GM18517 (cell line): ENCODE data around the gene KIF6.

ENCODE experiments used
- ATAC-seq: cut with Tn5 transposase; IDR thresholded peaks from one replicate; pipeline ENCODE4 v1.9.1; 2021; ENCODE audit warnings: mild to moderate bottlenecking, moderate library complexity; ENCODE audit not compliant: unreplicated experiment

The KIF6 gene

GRCh38 chr6:39361657-39362486 lies 363.3 kb downstream of the KIF6 start:
- ATAC-seq: peak; percentile 63

DNA sequence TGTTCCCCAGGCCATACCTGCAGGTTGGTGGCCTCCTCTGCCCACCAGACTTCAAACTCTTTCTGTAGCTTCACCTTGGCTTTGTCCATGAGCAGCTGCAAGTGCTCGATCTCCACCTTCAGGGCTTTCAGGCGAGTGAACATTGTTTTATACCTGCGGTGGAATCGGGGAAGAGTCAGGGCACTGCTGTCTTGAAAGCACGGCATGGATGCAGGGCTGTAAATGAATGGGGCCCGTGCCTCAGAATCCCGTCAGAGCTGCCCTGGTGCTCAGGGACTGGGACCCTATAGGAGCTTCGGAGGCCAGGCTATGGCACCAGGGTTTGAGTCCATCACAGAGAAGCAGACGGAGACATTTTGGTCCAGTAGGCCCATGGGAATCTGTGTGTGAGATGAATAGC lies 364.8 kb downstream of the KIF6 start:
- ATAC-seq: no peak

DNA sequence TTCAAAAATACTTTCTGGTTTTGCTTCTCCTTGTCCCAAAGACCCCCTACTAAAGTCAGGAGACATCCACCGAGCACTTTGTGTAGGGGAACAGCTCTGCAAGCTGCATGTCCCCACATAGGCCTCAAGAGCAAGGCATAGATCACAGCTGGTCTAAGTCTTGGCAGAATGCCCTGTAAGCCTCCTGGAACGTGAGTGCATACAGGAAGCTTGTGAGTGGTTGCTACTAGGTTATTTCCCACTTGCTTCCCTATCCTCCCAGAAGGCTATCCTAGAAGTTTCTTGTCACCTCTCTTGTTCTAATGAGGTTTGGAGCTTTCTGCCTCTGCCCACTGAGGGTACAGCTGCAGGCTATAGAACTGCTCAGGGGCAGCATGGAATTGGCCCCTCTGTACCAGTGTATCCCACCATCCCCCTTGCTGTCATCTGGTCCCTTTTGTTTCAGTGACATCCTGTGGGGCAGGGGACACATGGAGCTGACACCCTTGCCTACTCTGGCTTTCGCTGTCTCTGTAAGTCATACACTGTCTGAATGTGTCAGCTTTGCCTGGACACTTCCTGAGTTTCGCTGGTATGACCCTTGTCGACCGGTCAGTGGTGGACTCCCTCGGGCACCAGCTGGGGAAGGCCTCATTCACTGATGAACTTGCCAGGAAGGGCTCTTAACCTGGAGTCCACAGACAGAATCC lies 367.1 kb downstream of the KIF6 start:
- ATAC-seq: no peak

DNA sequence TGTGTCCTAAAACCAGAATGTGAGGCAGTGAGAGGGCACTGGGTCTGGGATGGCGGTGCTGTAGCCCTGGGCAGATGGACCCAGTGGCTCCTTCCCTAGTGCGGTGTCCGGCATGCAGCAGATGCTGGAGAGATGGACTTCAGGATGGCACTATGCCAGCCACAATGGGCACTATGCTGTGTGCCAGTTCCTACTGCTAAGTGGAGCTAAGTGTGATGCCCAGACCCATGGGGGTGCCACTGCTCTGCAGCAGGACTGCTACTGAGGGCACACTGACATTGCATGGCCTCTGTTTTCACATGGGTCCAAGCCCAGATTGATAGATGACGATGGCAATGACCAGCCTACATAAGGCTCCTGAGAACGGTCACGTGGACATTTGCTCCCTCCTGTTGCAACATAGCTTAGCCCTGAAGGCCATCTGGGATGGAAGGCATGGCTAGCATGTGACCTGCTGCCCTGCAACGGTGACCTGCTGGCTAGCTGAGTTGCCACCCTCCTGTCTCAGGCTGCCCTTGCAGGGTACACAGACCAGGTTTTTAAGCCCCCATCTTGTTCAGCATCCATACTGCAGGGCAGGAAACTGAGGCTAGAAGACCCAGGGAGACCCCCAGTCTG lies 371.4 kb downstream of the KIF6 start:
- no peak for ATAC-seq

GRCh38 chr6:39350723-39351505 lies 374.3 kb downstream of the KIF6 start:
- no peak for ATAC-seq

DNA sequence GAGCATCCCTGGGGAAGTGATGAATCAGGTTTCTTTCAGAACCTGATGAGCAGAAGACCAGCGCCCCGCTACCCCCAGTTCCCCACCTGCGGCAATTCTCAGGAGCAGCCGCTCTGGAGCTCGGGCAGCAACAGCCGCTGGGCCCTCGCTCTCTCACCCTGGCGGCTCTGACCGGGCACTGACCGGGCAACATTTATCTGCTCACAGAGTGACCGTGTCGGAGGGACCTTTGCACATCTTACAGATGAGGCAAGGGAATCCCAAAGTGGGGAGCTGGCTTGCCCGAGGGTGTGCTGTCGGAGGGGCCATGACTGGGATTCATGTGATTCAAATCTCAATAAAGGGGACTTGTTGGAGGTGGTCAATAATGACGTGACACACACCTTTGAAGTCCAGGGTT lies 376.5 kb downstream of the KIF6 start:
- no peak for ATAC-seq

DNA sequence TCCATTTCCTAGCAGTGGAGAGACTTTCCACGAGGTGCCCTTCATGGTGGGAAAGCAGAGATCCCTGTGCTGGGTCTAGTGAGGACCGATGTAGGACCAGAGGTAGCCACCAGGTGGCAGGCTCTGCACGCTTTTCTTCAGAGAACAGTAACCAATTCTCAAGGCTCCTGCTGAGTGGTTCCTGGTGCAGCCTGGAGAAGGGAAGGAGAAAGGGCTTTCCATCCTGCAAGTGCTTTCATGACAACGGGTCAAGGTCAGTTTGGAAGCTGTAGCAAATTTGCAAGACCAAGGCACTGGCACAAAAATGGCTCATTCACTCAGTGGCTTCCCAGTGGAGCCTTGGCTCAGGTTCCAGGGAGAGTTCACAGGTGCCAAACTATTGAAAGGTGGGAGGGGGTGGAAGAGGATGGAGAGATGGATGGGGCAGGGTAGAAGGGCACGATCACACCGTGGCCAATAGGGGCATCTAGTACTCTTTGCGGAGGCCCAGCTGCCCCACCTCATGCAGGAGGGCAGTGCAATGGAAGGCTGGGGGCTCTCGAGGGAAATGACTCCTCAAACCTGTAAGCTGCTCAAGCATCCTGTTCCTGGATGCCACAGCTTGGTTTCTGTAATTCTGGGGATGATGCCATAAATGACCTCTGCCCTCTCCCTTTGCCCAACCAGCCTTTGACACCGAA lies 377.2 kb downstream of the KIF6 start:
- ATAC-seq: no peak

GRCh38 chr6:39347206-39347605 lies 378.0 kb downstream of the KIF6 start:
- ATAC-seq: no peak

- ATAC-seq: no peak
Measured at GRCh38 chr6:39344821-39345280, 380.4 kb downstream of the KIF6 start.

DNA sequence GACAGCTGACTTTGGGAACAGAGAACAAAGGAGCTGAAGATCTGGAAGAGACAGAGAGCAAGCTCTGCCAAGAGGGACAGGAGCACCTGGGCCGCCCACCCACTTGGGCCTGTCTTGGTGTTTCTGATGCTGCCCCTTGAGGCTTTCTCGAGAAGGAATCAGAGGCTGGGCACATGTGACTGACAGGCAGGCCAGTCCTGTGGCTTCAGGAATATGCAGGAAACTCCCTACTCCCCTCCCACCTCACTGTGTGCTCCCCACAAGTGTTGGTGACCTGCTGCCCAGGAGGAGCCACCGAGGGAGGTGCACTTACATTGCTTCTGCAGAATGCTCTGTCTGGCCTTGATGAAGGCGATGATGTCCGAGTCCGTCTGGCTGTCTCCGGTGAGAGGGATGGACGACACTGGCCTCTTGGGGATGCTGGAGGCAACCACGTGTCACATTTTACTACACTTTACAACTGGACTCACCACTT lies 381.8 kb downstream of the KIF6 start:
- ATAC-seq: no peak

GRCh38 chr6:39342692-39343395 lies 382.4 kb downstream of the KIF6 start:
- ATAC-seq: no peak

GRCh38 chr6:39341937-39342336 lies 383.3 kb downstream of the KIF6 start:
- ATAC-seq: no peak

DNA sequence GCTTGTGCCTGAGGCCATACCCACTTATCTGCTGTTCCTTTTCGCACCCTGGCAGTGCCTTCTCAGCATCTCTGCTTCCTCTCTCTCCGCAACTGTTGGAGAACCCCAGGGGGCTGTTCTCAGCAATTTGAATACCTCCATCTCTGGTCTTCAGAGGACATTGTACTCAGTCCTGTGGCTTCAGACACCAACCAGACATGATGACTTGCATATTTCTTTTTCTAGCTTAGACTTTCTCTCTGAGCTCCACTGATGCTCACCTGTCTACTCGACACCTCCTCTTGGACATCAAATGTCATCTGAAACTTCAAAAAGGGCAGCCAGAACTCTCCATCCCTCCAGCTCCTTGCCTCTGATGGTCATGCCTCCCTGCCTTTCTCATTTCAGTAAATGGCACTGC lies 383.9 kb downstream of the KIF6 start:
- no peak for ATAC-seq

- no peak for ATAC-seq
Measured at GRCh38 chr6:39339868-39340550, 385.2 kb downstream of the KIF6 start.

DNA sequence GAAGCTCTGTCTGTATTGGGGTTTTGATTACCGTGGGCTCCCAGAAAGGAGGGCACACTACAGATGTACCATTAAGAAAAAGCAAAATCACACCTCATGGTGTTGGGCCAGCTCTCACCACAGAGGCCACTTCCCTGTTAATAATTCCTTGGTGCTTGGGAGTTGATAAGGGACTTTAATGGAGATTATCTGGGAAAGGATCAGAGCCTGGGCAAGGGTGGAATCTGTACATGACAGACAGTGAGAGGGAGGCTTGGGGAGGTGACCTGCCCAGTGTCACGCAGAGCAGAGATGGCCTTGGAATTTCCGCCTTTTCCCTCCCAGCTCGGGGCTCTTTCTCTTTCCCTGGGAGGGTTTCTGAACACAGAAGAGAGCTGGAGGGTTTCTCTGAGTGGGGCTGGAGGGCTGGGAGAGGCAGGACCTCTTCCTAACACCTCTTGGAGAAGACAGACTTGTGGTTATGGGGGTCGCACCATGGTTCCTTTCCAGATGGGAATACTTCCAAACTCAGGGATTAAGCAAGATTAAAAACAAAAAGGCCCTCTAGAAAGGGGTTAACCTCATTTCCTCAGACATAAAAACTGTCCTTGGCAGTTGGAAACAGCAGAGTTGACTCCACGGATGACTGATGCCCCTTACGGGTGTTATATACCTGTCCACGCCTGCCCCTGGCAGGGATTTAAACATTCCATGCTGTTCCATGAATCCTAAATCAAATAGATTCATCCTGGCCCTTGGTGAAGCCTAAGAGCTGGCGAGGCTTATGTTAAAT lies 385.9 kb downstream of the KIF6 start:
- ATAC-seq: no peak

GRCh38 chr6:39338397-39338796 lies 386.8 kb downstream of the KIF6 start:
- no peak for ATAC-seq

DNA sequence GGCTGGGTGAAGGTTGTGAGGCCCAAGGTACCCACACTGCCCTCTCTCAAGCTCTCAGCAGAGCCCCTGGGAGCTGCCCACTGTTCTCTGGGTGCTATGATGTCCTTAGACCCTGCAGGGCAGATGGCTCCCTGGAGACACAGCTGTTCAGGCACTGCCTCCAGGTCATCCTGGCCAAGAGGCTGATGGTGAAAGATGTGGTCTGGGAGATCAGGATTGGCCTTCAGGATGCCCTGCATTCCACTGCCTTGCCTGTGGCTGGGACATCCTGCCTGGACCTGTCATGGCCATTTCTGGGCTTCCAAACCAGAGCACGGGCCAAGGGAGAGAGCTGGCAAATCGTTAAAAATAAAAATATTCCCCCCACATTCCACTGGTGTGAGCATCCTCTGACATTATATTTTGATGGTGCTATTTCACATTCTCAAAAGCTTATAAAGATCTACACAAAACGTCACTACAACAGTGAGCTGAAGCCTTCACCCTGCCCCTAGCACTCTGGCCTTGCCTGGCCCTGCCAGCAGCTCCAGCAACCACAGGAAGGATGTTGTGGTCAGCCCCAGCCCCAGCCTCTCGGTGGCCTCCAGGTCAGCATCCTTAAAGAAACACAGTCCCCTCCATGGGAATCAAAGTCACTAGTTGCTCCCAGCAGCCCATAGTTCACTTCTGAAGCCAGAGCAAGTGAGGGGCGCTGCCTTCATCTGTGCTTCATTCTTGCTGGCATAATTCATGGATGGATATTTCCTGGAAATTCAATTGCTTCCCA lies 389.2 kb downstream of the KIF6 start:
- no peak for ATAC-seq
